ENCODE results near the gene METTL1.

The METTL1 gene

GRCh38 chr12:57767305-57767698 is 4.6 kb downstream of the METTL1 start:
- no peak for DNase-seq

- no peak for DNase-seq
Measured at GRCh38 chr12:57766464-57767304, 5.2 kb downstream of the METTL1 start, which contains the start of gene CYP27B1. Gene CYP27B1 (minus strand): TSS chr12:57767078. CDS start chr12:57767041, 37 bp downstream.

- no peak for DNase-seq
Measured at GRCh38 chr12:57765698-57766463, 6.0 kb downstream of the METTL1 start.

GRCh38 chr12:57765003-57765697 is 6.8 kb downstream of the METTL1 start:
- DNase-seq = no peak

- DNase-seq = no peak
Measured at GRCh38 chr12:57764662-57765002, 7.3 kb downstream of the METTL1 start.

GRCh38 chr12:57763881-57764661 is 7.8 kb downstream of the METTL1 start:
- DNase-seq = no peak

GRCh38 chr12:57762463-57762862 is 9.4 kb downstream of the METTL1 start:
- DNase-seq = no peak

GRCh38 chr12:57761391-57761998 is 10.4 kb downstream of the METTL1 start:
- no peak for DNase-seq

- DNase-seq = no peak
Measured at GRCh38 chr12:57760347-57760982, 11.4 kb downstream of the METTL1 start.

- no peak for DNase-seq
Measured at GRCh38 chr12:57759360-57759980, 12.4 kb downstream of the METTL1 start.

- no peak for DNase-seq
Measured at GRCh38 chr12:57758552-57759359, 13.1 kb downstream of the METTL1 start.

- DNase-seq = no peak
Measured at GRCh38 chr12:57757771-57758170, 14.1 kb downstream of the METTL1 start.

GRCh38 chr12:57756406-57757341 is 15.2 kb downstream of the METTL1 start:
- DNase-seq = no peak

GRCh38 chr12:57755454-57756372 is 16.2 kb downstream of the METTL1 start:
- no peak for DNase-seq

GRCh38 chr12:57755194-57755453 is 16.8 kb downstream of the METTL1 start:
- no peak for DNase-seq

GRCh38 chr12:57754411-57755193 is 17.3 kb downstream of the METTL1 start, which contains the start of gene MARCHF9:
Gene MARCHF9 (plus strand): TSS chr12:57755103. CDS start chr12:57755529, 426 bp downstream.
- no peak for DNase-seq

- no peak for DNase-seq
Measured at GRCh38 chr12:57753756-57754337, 18.1 kb downstream of the METTL1 start.
